Measurements from ENCODE around the gene TLE3. TPM values are rescaled to one million over a fixed set of nuclear protein-coding genes. Genes with fewer than 3 reads are reported as not detected.

TLE3 gene
- total RNA-seq, 2 experiments from 2014 or later: 59.2 TPM

- no peak overlapping the region for H3K27ac Mint-ChIP-seq
- H3K4me1 Mint-ChIP-seq: peaks cover 83% of the 10 kb centered on the region
- no peak overlapping the region for H3K4me3 Mint-ChIP-seq
- H3K9me3 Mint-ChIP-seq: no peaks in the 10 kb centered on the region
- no peak for DNase-seq
- H3K27me3 Mint-ChIP-seq: no peaks in the 10 kb centered on the region
- ChIA-PET POLR2A (interaction anchor here (1.2 to 3.0 kb wide), 2 partner anchors 10 to 13 kb away, joined by 3 to 17 read pairs; partner anchors contain the start of gene TLE3), CTCF (interaction anchor here (1.5 kb wide), 1 partner anchor 10 kb away, joined by 4 read pairs; no protein-coding TSS in a partner anchor)
- peaks cover 87% of the 10 kb centered on the region for H3K36me3 Mint-ChIP-seq (ENCODE audit: low read depth)
Observed at GRCh38 chr15:70086636-70087035, 11.1 kb downstream of the TLE3 start.

- H3K9me3 Mint-ChIP-seq: no peaks in the 10 kb centered on the region
- ChIA-PET CTCF (no interaction called here), POLR2A (interaction anchor here (1.6 to 2.4 kb wide), 2 partner anchors 7 to 10 kb away, joined by 6 to 11 read pairs; no protein-coding TSS in a partner anchor)
- no peak overlapping the region for H3K4me3 Mint-ChIP-seq
- H3K36me3 Mint-ChIP-seq (ENCODE audit: low read depth): peaks cover 83% of the 10 kb centered on the region
- no peak overlapping the region for H3K27ac Mint-ChIP-seq
- H3K27me3 Mint-ChIP-seq: no peaks in the 10 kb centered on the region
- DNase-seq: no peak
- H3K4me1 Mint-ChIP-seq: peaks cover 68% of the 10 kb centered on the region
Observed at GRCh38 chr15:70084461-70084860, 13.3 kb downstream of the TLE3 start.

DNA sequence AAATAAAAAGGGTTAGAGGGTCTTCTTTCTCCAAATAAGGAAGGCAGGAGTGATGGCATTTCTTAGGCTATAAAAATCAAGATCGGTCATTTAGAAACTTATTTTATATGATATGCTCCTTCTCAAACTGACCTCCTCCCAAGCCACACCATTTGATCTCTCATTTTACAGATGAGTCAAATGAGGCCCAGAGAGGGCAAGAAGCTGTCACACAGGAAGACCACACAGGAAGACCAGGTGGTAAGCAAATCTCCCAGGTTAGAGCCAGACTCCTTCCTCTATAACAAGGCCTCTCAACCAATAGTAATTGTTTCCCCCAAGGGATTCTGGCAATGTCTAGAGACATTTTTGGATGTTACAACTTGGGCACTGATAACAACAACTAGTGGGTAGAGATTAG, 13.8 kb downstream of the TLE3 start:
- Mint-ChIP-seq H3K36me3 (ENCODE audit: low read depth) (peaks cover 78% of the 10 kb centered on the region), H3K9me3 (no peaks in the 10 kb centered on the region), H3K27ac (no peak overlapping the region), H3K4me1 (peaks cover 63% of the 10 kb centered on the region), H3K27me3 (no peaks in the 10 kb centered on the region), H3K4me3 (no peak overlapping the region)
- DNase-seq: peak; percentile 34
- POLR2A ChIA-PET: interaction anchor here (1.6 to 2.4 kb wide), 2 partner anchors 8 to 11 kb away, joined by 6 to 11 read pairs; no protein-coding TSS in a partner anchor
- CTCF ChIA-PET: no interaction called here

GRCh38 chr15:70083418-70083817, 14.3 kb downstream of the TLE3 start:
- DNase-seq: no peak
- CTCF ChIA-PET: no interaction called here
- no peak overlapping the region for H3K27ac Mint-ChIP-seq
- no peaks in the 10 kb centered on the region for H3K9me3 Mint-ChIP-seq
- H3K27me3 Mint-ChIP-seq: no peaks in the 10 kb centered on the region
- no peak overlapping the region for H3K4me3 Mint-ChIP-seq
- peaks cover 77% of the 10 kb centered on the region for H3K36me3 Mint-ChIP-seq (ENCODE audit: low read depth)
- H3K4me1 Mint-ChIP-seq: peaks cover 61% of the 10 kb centered on the region
- POLR2A ChIA-PET: interaction anchor here (0.8 to 2.4 kb wide), 4 partner anchors 8 to 13 kb away, joined by 3 to 11 read pairs (median 4); no protein-coding TSS in a partner anchor

DNA sequence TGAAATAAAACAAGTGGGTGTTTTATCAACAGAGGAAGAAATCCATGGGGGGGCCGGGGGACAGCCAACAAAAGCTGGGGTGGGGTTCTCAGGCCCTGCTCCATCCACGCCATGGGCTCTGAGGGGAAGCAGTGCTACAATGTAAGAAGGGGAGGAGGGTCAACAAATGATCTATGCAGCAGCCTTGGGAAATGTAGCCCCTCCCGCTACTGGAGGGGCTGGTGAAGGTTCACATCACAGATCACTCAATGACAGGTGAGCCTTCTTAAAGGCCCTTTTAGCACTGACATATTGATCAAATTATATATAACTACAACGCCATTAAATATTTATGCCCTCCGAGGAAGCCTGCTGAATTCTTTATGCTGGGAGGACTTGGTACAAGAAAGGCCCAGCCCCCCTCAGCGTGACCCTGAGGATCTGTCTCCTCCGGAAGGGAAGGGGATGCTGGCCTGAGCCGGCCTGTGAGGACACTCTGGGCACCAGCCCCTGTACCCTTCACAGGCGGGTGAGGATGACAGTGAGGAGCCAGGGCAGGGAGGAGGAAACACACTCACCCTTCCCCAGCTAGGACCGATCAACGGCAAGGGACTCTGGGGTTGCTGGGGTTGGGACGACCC, 15.3 kb downstream of the TLE3 start:
- H3K27me3 Mint-ChIP-seq: no peaks in the 10 kb centered on the region
- H3K4me3 Mint-ChIP-seq: no peak overlapping the region
- POLR2A ChIA-PET: interaction anchor here (2.4 kb wide), 1 partner anchor 9 kb away, joined by 11 read pairs; no protein-coding TSS in a partner anchor
- DNase-seq: no peak
- no peak overlapping the region for H3K27ac Mint-ChIP-seq
- H3K4me1 Mint-ChIP-seq: peaks cover 54% of the 10 kb centered on the region
- no peaks in the 10 kb centered on the region for H3K9me3 Mint-ChIP-seq
- H3K36me3 Mint-ChIP-seq (ENCODE audit: low read depth): peaks cover 71% of the 10 kb centered on the region
- CTCF ChIA-PET: no interaction called here

DNA sequence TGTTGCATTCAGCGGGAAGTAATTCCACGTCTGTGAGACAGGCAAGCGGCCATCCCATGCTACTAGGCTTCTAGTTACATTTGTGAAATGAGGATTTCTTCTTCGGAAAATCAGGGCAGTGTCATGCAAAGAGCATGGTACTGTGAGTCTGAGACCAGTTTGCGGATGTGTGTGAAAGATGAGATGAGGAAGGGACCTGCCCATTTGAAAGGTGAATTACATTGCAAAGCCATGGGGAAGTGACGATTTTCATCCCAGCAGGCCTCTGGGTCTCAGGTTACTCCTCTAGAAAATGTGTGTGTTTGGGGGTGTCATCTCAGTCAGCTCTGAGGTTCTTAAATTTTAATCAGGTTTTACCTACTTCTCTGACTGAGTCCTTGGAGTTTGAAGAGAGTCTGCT, 16.1 kb downstream of the TLE3 start:
- no peak for DNase-seq
- H3K4me3 Mint-ChIP-seq: no peak overlapping the region

GRCh38 chr15:70080347-70080746, 17.4 kb downstream of the TLE3 start:
- H3K36me3 Mint-ChIP-seq (ENCODE audit: low read depth): peaks cover 65% of the 10 kb centered on the region

More for the DNA sequence above, 16.1 kb downstream of the TLE3 start:
- peaks cover 46% of the 10 kb centered on the region for H3K4me1 Mint-ChIP-seq
- H3K36me3 Mint-ChIP-seq (ENCODE audit: low read depth): peaks cover 65% of the 10 kb centered on the region
- no peak overlapping the region for H3K27ac Mint-ChIP-seq
- POLR2A ChIA-PET: no interaction called here
- no peaks in the 10 kb centered on the region for H3K9me3 Mint-ChIP-seq
- no peaks in the 10 kb centered on the region for H3K27me3 Mint-ChIP-seq
- CTCF ChIA-PET: interaction anchor here (1.1 kb wide), 1 partner anchor 10 kb away, joined by 3 read pairs; no protein-coding TSS in a partner anchor

GRCh38 chr15:70079888-70080287, 17.8 kb downstream of the TLE3 start:
- no peak overlapping the region for H3K4me3 Mint-ChIP-seq
- no peak overlapping the region for H3K27ac Mint-ChIP-seq
- H3K4me1 Mint-ChIP-seq: peaks cover 34% of the 10 kb centered on the region
- no peaks in the 10 kb centered on the region for H3K9me3 Mint-ChIP-seq
- peaks cover 63% of the 10 kb centered on the region for H3K36me3 Mint-ChIP-seq (ENCODE audit: low read depth)
- POLR2A ChIA-PET: interaction anchor here (0.8 kb wide), 1 partner anchor 13 kb away, joined by 3 read pairs; no protein-coding TSS in a partner anchor
- CTCF ChIA-PET: no interaction called here
- H3K27me3 Mint-ChIP-seq: no peaks in the 10 kb centered on the region
- no peak for DNase-seq

More at GRCh38 chr15:70080347-70080746, 17.4 kb downstream of the TLE3 start:
- DNase-seq: no peak
- H3K27me3 Mint-ChIP-seq: no peaks in the 10 kb centered on the region
- H3K4me3 Mint-ChIP-seq: no peak overlapping the region
- peaks cover 38% of the 10 kb centered on the region for H3K4me1 Mint-ChIP-seq
- no peaks in the 10 kb centered on the region for H3K9me3 Mint-ChIP-seq
- no peak overlapping the region for H3K27ac Mint-ChIP-seq
- ChIA-PET CTCF (interaction anchor here (1.1 kb wide), 1 partner anchor 12 kb away, joined by 3 read pairs; no protein-coding TSS in a partner anchor), POLR2A (interaction anchor here (1.1 kb wide), 1 partner anchor 16 kb away, joined by 3 read pairs; no protein-coding TSS in a partner anchor)

- POLR2A ChIA-PET: no interaction called here
- peaks cover 24% of the 10 kb centered on the region for H3K4me1 Mint-ChIP-seq
Observed at GRCh38 chr15:70078578-70079417, 18.9 kb downstream of the TLE3 start.

GRCh38 chr15:70077188-70078147, 20.2 kb downstream of the TLE3 start:
- CTCF ChIA-PET: interaction anchor here (0.7 kb wide), 1 partner anchor 19 kb away, joined by 3 read pairs; no protein-coding TSS in a partner anchor

More at GRCh38 chr15:70078578-70079417, 18.9 kb downstream of the TLE3 start:
- Mint-ChIP-seq H3K9me3 (no peaks in the 10 kb centered on the region), H3K4me3 (no peak overlapping the region), H3K27ac (no peak overlapping the region), H3K27me3 (no peaks in the 10 kb centered on the region), H3K36me3 (ENCODE audit: low read depth) (peaks cover 63% of the 10 kb centered on the region)
- CTCF ChIA-PET: interaction anchor here (0.7 kb wide), 1 partner anchor 18 kb away, joined by 3 read pairs; no protein-coding TSS in a partner anchor
- DNase-seq: no peak

DNA sequence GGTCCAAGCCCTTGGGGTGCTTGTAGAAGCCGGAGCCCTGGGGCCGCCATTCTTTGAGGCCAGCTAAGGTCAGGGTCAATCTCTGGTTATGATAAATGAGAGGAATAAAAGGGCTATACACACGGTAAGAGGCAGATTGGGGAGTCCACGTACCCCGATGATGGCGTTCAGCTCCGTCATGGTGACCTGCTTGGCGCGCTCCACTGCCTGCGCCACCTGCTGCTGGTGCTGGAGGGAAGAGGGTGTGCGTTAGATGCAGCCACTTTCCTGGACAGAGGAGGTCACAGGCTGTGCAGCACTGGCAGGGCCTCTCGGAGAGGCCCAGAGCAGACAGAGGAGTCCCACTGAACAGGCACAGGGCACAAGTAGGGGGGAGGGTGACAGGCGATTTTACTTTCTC, 23.3 kb downstream of the TLE3 start:
- Mint-ChIP-seq H3K4me3 (no peak overlapping the region), H3K27ac (no peak overlapping the region), H3K9me3 (no peaks in the 10 kb centered on the region), H3K27me3 (no peaks in the 10 kb centered on the region), H3K36me3 (ENCODE audit: low read depth) (peaks cover 62% of the 10 kb centered on the region), H3K4me1 (peaks cover 2% of the 10 kb centered on the region)
- CTCF ChIA-PET: no interaction called here
- no peak for DNase-seq
- POLR2A ChIA-PET: interaction anchor here (1.3 kb wide), 1 partner anchor 9 kb away, joined by 3 read pairs; no protein-coding TSS in a partner anchor

More at GRCh38 chr15:70077188-70078147, 20.2 kb downstream of the TLE3 start:
- Mint-ChIP-seq H3K4me1 (peaks cover 13% of the 10 kb centered on the region), H3K27me3 (no peaks in the 10 kb centered on the region), H3K4me3 (no peak overlapping the region), H3K36me3 (ENCODE audit: low read depth) (peaks cover 65% of the 10 kb centered on the region), H3K9me3 (no peaks in the 10 kb centered on the region), H3K27ac (no peak overlapping the region)
- no peak for DNase-seq
- POLR2A ChIA-PET: no interaction called here

DNA sequence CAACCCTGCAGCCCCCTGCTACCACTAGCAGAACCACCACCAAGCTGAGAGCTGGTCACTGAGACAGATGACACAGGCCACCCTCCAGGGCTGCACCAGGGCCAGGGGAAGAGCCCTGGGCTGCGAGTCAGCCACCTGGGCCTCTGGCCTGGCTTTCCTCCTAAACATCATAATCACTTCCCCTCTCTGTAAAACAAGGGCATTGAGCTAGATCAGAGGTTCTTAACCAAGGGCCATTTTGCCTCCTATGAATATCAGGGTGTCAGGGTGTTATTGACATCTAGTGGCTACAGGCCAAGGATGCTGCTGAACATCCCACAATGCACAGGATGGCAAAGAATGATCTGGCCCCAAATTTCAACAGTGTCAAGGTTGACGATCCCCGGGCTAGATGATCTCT, 25.2 kb downstream of the TLE3 start:
- no peak for DNase-seq
- H3K4me1 Mint-ChIP-seq: no peaks in the 10 kb centered on the region
- no peaks in the 10 kb centered on the region for H3K9me3 Mint-ChIP-seq
- peaks cover 71% of the 10 kb centered on the region for H3K36me3 Mint-ChIP-seq (ENCODE audit: low read depth)
- no peak overlapping the region for H3K27ac Mint-ChIP-seq
- H3K27me3 Mint-ChIP-seq: no peaks in the 10 kb centered on the region
- CTCF ChIA-PET: no interaction called here
- no peak overlapping the region for H3K4me3 Mint-ChIP-seq
- POLR2A ChIA-PET: interaction anchor here (1.0 kb wide), 1 partner anchor 22 kb away, joined by 3 read pairs; no protein-coding TSS in a partner anchor

Measured in activated CD4-positive, alpha-beta memory T cell treated with anti-CD3 and anti-CD28 coated beads, Interleukin-2, amount 10 ng/mL, durations not matched to agents 7 days and 5 days (primary cell).